ENCODE measurements around the gene PEAK3.

Gene PEAK3

GRCh38 chr19:2235381-2236063 lies 46.5 kb downstream of the PEAK3 start:
- peak; percentile 25 for DNase-seq

GRCh38 chr19:2234996-2235380 lies 47.0 kb downstream of the PEAK3 start:
- no peak for DNase-seq

- DNase-seq: no peak
Measured at GRCh38 chr19:2233601-2234280, 48.2 kb downstream of the PEAK3 start.

GRCh38 chr19:2232286-2233151 lies 49.5 kb downstream of the PEAK3 start:
- DNase-seq: no peak

- DNase-seq: no peak
Measured at GRCh38 chr19:2231621-2232221, 50.3 kb downstream of the PEAK3 start.

- DNase-seq: no peak
Measured at GRCh38 chr19:2230807-2231533, 51.0 kb downstream of the PEAK3 start.

GRCh38 chr19:2230033-2230531 lies 51.9 kb downstream of the PEAK3 start:
- DNase-seq: no peak

- no peak for DNase-seq
Measured at GRCh38 chr19:2229103-2230032, 52.6 kb downstream of the PEAK3 start.

- DNase-seq: no peak
Measured at GRCh38 chr19:2228157-2229030, 53.6 kb downstream of the PEAK3 start.

- DNase-seq: no peak
Measured at GRCh38 chr19:2227415-2228156, 54.4 kb downstream of the PEAK3 start.

GRCh38 chr19:2226840-2227360 lies 55.1 kb downstream of the PEAK3 start:
- DNase-seq: no peak

- no peak for DNase-seq
Measured at GRCh38 chr19:2226051-2226839, 55.7 kb downstream of the PEAK3 start.

- DNase-seq: no peak
Measured at GRCh38 chr19:2225415-2226050, 56.4 kb downstream of the PEAK3 start.

GRCh38 chr19:2224754-2225349 lies 57.1 kb downstream of the PEAK3 start:
- no peak for DNase-seq

Data from EL (cell line).